ENCODE results near the gene ZNF121.
"Not testable (repeated sequence)": the region's sequence is repeated elsewhere in the genome, so short reads cannot be mapped to it uniquely, and the experiment has no call there.

Gene ZNF121

GRCh38 chr19:9584073-9584833 is at the start of gene ZNF121:
Gene ZNF121, minus strand, starts transcription at chr19:9584504. Its CDS starts 16,407 bp downstream, at chr19:9568097.
- DNase-seq = peak; percentile 50

DNA sequence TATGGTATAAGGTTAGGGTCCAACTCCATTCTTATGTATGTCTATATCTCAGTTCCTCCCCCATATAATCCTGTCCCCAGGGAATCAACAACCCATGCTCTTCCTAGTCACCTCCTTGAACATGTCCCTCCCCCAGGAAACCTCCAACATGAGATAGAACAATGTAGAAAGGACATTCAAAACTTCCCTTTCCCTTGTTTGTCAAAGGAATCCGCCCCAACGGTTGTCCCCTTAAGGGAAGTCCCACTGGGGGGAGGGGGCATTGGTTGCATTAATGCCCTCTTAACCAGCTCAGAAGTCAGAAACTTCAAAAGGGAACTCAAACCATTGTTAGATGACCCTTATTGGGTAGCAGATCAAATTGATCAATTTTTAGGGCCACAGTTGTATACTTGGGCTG is 43.6 kb upstream of the ZNF121 start:
- no peak for DNase-seq

DNA sequence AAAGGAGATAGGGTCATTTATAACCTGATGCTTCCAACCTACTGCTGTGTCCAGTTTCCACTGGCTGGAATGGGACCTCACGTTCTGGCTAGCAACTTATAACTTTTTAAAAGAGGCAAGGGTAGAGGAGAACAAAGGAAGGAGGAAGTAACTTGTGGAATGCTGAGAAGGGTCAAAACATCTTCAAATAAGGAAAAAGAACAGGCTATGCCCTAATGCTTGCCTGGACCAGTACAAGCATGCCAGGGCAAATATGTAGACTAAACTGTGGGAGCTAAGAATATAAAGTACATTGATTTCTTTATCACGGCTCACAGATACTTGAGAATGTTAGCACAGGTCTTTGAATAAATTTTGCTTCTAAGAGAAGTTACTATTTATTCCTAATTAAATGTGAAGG is 38.2 kb upstream of the ZNF121 start:
- no peak for DNase-seq

GRCh38 chr19:9621156-9622037 is 37.1 kb upstream of the ZNF121 start, which contains the start of gene ZNF561:
Gene ZNF561, minus strand, starts transcription at chr19:9621232. Its CDS starts 1,776 bp downstream, at chr19:9619456.
- peak; percentile 31 for DNase-seq

GRCh38 chr19:9620842-9621155 is 36.5 kb upstream of the ZNF121 start:
- DNase-seq = no peak

GRCh38 chr19:9615844-9616243 is 31.5 kb upstream of the ZNF121 start:
- no peak for DNase-seq

DNA sequence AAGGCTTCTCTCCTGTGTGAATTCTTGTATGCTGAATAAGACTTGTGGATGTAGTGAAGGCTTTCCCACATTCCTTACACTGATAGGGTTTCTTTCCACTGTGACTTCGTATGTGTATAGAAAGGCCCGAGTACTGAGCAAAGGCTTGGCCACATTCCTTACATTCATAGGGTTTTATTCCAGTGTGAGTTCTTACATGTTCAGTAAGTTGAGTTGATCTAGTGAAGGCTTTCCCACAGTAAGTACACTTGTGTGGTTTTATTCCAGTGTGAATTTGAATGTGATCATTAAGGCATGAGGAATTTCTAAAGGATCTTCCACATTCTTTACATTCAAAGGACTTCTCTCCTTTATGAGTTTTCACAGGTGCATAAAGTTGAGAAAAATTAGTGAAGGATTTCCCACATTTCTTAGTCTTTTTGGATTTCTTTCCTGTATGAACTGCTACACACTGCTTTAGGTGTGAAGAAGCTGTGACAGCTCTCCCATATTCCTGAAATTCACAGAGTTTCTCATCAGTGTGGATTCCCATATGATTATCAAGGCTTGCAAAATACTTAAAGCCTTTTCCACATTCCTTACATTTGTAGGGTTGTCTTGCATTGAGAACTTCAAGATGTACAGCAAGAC is 26.3 kb upstream of the ZNF121 start:
- DNase-seq = no peak

- DNase-seq = no peak
Measured at GRCh38 chr19:9608912-9609311, 24.6 kb upstream of the ZNF121 start.

- no peak for DNase-seq
Measured at GRCh38 chr19:9597027-9597426, 12.7 kb upstream of the ZNF121 start.

GRCh38 chr19:9586764-9587163 is 2.5 kb upstream of the ZNF121 start:
- peak; percentile 55 for DNase-seq

GRCh38 chr19:9582081-9582725 is 2.1 kb downstream of the ZNF121 start:
- DNase-seq = not testable (repeated sequence)

GRCh38 chr19:9580728-9581127 is 3.6 kb downstream of the ZNF121 start:
- DNase-seq = no peak

- no peak for DNase-seq
Measured at GRCh38 chr19:9570255-9570654, 14.0 kb downstream of the ZNF121 start.

GRCh38 chr19:9566729-9567128 is 17.6 kb downstream of the ZNF121 start:
- DNase-seq = no peak

GRCh38 chr19:9565900-9566705 is 18.2 kb downstream of the ZNF121 start:
- DNase-seq = no peak

DNA sequence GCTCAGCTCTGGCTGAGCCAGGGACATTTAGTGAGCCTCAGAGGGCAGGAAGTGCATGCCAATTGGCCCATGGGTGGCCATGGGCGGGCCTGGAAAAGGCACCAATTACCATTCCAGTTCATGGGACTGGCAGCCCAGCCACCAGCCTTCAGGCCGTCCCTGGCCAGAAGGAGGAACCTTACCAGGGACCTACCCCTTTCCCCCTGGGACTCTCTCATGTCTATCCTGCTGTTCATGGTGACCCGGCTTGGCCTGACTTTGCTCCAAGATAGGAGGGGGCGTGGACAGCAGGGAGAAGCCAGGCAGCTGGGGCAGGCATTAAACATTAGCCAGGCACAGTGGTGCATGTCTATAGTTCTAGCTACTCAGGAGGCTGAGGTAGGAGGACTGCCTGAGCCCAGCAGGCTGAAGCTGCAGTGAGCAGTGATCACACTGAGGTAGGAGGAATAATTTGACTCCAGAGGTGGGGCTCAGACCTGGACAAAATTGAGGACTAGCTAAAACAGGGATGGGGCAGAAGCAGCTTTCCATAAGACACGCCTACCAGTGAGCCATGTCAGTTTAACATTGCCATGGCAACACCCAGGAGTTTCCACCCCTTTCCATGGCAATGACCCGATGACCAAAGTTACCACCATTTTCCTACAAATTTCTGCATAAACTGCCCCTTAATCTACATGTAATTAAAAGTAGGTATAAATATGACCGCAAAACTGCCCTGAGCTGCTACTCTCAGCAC is 31.6 kb downstream of the ZNF121 start:
- DNase-seq = no peak

DNA sequence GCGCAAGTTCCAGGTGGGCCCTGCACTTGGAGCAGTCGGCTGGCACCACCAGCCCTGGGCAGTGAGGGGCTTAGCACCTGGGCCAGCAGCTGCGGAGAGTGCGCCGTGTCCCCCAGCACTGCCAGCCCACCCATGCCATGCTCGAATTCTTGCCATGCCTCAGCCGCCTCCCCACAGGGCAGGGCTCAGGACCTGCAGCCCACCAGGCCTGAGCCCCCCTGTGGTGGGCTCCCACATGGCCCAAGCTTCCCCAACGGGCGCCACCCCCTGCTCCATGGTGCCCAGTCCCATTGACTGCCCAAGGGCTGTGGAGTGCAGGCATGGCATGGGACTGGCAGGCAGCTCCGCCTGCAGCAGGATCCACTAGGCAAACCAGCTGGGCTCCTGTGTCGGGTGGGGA is 36.4 kb downstream of the ZNF121 start:
- no peak for DNase-seq

- DNase-seq = not testable (repeated sequence)
Measured at GRCh38 chr19:9541281-9541680, 43.0 kb downstream of the ZNF121 start.

GRCh38 chr19:9539921-9540320 is 44.4 kb downstream of the ZNF121 start:
- DNase-seq = not testable (repeated sequence)

- not testable (repeated sequence) for DNase-seq
Measured at GRCh38 chr19:9539201-9539600, 45.1 kb downstream of the ZNF121 start.
